GM19467 (cell line): ENCODE measurements around the gene CAPNS1.
"Not testable (repeated sequence)": the region's sequence is repeated elsewhere in the genome, so short reads cannot be mapped to it uniquely, and the experiment has no call there.

ENCODE experiments used
- ATAC-seq: cut with Tn5 transposase; IDR thresholded peaks from one replicate; pipeline ENCODE4 v1.9.1; 2021; ENCODE audit warnings: mild to moderate bottlenecking, moderate library complexity; ENCODE audit not compliant: unreplicated experiment

Gene CAPNS1

DNA sequence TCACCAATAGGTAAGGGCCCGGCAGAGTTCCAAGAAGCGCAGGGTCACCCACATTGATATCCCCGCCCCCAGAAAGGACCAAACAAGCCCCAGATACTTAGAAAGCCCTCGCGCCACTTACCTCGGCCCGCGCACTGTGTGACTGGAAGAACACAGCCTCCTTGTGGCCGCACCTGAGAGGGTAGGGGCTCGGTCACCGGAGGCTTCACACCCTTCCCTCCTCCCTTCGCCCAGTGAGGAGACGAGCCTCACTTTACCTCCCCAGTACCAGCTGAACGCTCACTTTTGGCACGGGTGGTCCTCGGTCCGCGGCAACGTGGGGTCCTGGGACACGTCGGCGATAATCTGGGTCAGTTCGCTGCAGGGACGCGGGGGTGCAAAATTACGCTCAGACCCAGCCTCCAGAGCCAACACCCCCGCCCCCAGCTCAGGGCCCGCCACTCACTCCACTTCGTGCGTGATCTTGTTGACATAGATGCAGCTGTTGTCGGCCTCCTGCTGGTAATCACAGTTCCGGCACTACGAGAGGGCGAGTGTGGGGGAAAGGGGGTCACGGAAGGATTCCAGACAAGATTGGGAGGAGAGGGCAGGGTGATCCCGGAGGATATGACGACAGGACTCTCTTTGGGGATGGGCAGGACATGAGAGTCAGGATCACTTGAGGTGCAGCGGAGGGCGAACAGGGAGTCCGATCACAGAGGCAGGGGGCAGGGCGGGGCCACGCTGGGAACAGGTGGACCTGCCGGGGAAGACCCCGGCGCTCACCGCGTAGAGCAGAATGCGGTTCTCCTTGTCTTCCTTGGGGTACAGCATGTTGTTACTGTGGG, 25.8 kb upstream of the CAPNS1 start:
- ATAC-seq = peak; percentile 4

DNA sequence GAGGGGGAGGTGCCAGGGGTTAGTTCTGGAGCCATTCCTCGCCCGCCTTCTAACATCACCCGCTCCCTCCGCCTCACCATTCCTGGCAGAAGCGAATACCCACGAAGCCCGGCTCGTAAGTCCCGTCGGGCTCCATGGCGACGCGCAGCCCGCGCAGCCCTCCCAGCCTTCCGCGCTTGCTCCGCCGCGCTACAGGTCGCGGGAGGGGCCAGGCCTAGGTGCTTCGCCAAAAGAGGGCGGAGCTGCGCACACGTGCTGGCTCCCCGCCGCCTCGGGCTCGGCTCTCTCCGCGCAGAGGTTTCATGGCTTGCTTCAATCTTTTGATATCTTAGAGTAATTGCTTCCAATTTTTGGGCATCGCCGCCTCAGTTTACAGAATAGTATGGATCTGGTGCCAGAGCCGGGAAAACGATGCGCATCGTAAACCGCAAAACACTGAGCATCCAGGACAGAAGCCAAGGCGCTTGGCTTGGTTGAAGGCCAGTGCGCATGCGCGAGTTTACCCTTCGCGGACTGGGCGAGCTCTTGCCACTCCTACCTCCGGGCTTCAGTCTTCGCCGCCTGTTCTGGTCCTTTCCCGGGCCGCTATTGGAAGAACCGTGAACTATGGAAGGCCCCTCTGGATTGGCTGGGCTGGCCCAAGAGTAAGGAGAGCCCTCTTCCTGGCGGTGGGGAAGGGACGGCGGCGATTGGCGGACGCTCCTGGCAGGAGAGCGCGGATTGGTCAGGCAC, 25.0 kb upstream of the CAPNS1 start, which contains the start of gene POLR2I:
POLR2I (minus strand) TSS at position 155 of the 732 bp plus-strand sequence; CDS start at position 136, 19 bp downstream.
- ATAC-seq = peak; percentile 73

DNA sequence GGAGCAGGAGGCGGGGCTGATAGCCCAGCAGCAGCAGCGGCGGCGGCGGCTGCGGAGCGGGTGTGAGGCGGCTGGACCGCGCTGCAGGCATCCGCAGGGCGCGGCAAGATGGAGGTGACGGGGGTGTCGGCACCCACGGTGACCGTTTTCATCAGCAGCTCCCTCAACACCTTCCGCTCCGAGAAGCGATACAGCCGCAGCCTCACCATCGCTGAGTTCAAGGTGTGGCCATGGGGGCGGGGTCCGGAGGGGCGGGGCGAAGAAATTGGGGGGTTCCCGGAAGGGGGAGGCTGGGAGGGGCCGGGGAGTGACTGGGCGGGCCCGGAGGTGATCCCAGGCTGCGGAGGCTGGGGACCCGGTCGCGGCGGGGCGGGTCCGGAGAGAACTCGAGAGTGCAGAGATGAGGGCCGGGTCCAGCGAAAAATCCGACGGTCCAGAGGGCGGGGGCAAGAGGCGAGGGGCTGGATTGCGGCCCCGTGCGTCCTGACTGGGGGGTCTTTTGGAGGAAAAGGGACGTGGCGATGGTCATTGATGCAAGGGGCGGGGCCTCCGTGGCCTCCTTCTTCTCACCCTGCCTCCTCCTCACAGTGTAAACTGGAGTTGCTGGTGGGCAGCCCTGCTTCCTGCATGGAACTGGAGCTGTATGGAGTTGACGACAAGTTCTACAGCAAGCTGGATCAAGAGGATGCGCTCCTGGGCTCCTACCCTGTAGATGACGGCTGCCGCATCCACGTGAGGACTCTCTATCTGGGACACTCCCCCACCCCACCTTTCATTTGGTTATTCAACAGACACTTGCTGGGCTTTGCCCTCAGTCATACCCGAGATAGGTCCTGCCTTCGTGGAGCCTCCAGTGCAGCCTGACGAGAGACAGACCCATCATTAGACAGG, 24.2 kb upstream of the CAPNS1 start, which contains the start of gene TBCB:
TBCB (plus strand) TSS at position 16 of the 891 bp plus-strand sequence; CDS start at position 109, 93 bp downstream.
- ATAC-seq = no peak

DNA sequence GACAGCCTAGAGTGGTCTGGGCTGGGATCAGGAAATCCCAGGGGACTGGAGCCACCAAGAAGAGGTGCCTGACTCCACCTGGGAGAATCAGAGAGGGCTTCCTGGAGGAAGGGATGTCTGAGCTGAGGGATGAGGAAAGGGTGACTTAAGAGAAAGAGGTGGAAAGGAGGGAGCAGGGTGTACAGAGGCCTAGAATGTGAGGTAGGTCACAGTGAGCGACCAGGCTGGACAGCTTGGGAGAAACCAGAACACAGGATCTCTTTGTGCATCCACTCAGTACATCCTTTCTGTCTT, 23.6 kb upstream of the CAPNS1 start:
- no peak for ATAC-seq

- ATAC-seq = no peak
These were observed 19.5 kb upstream of the CAPNS1 start for GRCh38 chr19:36120092-36120983.

- ATAC-seq = no peak
These were observed 18.9 kb upstream of the CAPNS1 start for GRCh38 chr19:36120984-36121358.

DNA sequence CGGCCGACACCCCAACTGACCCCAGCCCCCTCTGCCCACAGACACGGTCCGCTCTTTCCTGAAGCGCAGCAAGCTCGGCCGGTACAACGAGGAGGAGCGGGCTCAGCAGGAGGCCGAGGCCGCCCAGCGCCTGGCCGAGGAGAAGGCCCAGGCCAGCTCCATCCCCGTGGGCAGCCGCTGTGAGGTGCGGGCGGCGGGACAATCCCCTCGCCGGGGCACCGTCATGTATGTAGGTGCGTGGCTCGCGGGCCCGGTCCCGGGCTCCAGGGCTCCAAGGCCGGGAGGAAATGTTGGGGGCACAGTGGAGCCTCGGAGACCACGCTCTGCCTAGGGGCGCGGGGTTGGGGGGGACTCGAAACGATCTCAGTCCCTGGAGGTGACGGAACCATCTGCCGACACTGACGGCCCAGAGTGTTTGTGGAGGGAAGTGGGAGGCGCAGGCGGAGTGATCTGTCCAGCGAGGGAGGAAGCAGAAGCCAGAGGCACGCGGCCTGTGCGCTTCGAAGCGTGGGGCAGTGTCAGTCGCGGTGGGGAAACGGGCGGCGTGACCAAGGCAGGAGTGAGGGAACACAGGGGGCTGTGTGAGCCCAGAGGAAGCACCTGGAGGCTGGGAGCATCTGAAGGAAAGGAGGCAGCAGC, 18.3 kb upstream of the CAPNS1 start:
- no peak for ATAC-seq

DNA sequence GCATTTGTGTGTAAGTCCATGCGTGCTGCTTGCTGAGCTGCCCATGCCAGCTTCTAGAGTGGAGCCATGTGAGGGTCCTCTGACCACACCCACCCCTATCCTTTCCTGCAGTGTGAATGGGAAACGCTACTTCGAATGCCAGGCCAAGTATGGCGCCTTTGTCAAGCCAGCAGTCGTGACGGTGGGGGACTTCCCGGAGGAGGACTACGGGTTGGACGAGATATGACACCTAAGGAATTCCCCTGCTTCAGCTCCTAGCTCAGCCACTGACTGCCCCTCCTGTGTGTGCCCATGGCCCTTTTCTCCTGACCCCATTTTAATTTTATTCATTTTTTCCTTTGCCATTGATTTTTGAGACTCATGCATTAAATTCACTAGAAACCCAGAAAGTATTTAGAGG, 14.3 kb upstream of the CAPNS1 start:
- no peak for ATAC-seq

DNA sequence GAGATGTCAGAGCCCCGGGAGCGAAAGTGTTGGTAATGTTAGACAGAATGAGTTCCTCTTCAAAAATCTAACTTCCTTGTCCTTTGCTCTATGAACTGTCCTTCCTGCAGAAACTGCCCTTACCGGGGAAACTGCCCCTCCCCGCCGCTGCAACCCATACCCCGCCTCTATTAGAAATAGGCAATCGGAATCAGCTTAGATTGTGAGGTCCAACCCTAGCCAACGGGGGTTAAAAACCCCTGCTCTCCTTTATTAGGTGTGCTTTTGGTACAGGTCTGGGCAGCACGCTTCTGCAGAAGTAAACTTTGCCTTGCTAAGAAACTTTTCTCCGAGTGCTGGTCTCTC, 11.5 kb upstream of the CAPNS1 start:
- no peak for ATAC-seq

GRCh38 chr19:36131221-36131620, 8.6 kb upstream of the CAPNS1 start:
- ATAC-seq = not testable (repeated sequence)

DNA sequence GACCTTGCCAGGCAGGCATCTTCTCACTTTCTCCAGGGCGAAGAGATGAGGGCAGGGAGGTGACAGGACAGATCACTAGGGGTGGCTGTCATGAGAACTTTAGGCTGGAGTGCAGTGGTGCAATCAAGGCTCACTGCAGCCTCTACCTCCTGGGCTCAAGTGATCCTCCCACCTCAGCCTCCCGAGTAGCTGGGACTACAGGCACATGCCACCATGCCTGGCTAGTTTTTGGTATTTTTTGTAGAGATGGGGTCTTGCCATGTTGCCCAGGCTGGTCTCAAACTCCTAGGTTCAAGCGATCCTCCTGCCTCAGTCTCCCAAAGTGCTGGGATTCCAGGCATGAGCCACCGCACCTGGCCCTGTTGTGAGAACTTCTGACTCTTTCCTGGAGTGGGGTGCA, 5.0 kb upstream of the CAPNS1 start:
- ATAC-seq = not testable (repeated sequence)

GRCh38 chr19:36136964-36137686, 2.7 kb upstream of the CAPNS1 start:
- ATAC-seq = no peak

DNA sequence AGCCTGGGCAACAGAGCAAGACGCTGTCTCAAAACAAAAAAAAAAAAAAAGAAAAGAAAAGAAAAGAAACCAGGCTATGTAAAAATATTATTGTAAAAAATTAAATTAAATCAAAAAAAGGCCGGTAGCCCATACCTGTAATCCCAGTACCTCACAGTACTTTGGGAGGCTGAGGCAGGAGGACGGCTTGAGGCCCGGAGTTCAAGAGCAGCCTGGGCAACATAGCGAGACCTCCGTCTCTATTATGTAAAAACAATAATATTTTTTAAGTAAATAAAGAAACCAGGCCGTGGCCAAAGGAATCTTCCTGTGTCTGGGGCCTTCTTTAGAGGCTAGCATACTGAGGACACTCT, 770 bp upstream of the CAPNS1 start:
- no peak for ATAC-seq

- no peak for ATAC-seq
These were observed 605 bp downstream of the CAPNS1 start for GRCh38 chr19:36140304-36141038.

GRCh38 chr19:36141039-36141927, 1.4 kb downstream of the CAPNS1 start:
- ATAC-seq = peak; percentile 40

DNA sequence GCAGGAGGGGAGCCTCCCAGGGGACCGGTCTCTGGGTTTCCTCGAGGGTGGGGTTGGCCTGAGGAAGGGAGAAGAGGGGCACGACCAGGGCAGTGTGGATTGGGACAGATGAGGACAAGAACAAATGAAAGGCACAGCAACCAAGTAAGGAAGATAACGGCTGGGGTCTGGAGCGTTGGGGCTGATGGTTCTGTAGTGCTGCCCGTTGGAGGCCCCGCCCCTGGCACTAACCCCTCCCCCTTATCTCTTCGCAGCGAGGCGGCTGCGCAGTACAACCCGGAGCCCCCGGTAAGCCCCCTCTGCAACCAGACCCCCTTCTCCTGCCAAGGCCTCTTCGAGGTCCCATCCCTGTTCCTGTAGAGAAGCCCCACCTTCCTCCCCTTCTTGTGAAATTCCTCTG, 2.2 kb downstream of the CAPNS1 start:
- no peak for ATAC-seq

- no peak for ATAC-seq
These were observed 2.6 kb downstream of the CAPNS1 start for GRCh38 chr19:36142496-36142895.

DNA sequence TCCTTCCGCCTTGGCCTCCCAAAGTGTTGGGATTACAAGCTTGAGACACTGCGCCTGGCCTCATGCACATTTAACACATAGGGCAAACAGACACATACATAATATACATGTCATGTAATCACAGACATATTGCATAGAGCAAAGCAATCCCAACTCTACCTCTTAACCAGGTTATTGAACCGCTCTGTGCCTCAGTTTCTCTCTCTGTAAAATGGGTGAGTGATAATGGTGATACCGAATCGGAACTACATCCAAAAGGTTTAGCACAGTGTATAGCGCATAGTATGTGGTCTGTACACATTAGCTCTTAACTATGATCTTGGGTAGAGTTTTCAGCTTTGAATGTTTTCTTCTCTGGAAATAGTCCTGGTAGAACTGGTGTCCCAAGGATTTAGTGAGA, 4.8 kb downstream of the CAPNS1 start:
- ATAC-seq = no peak
